HG03460 (cell line): ENCODE results near the gene SDC3.

Source experiments
- ATAC-seq: cut with Tn5 transposase; IDR thresholded peaks from one replicate; pipeline ENCODE4 v1.9.1; 2021; ENCODE audit not compliant: unreplicated experiment

SDC3 gene

GRCh38 chr1:30928789-30929134 lies 20.2 kb upstream of the SDC3 start:
- ATAC-seq, result no peak

- ATAC-seq, result no peak
Measured at GRCh38 chr1:30928171-30928570, 19.6 kb upstream of the SDC3 start.

- ATAC-seq, result no peak
Measured at GRCh38 chr1:30927448-30927847, 18.9 kb upstream of the SDC3 start.

- ATAC-seq, result no peak
Measured at GRCh38 chr1:30923597-30923996, 15.0 kb upstream of the SDC3 start.

GRCh38 chr1:30920827-30921226 lies 12.3 kb upstream of the SDC3 start:
- no peak for ATAC-seq

- ATAC-seq, result no peak
Measured at GRCh38 chr1:30919025-30919881, 10.7 kb upstream of the SDC3 start.

GRCh38 chr1:30916296-30916695 lies 7.7 kb upstream of the SDC3 start:
- no peak for ATAC-seq

GRCh38 chr1:30915491-30916230 lies 7.1 kb upstream of the SDC3 start:
- ATAC-seq, result no peak

GRCh38 chr1:30914931-30915330 lies 6.4 kb upstream of the SDC3 start:
- ATAC-seq, result no peak

GRCh38 chr1:30914587-30914922 lies 6.0 kb upstream of the SDC3 start:
- ATAC-seq, result no peak

GRCh38 chr1:30912913-30913652 lies 4.5 kb upstream of the SDC3 start:
- no peak for ATAC-seq

- ATAC-seq, result no peak
Measured at GRCh38 chr1:30912224-30912623, 3.7 kb upstream of the SDC3 start.

- no peak for ATAC-seq
Measured at GRCh38 chr1:30911059-30911954, 2.7 kb upstream of the SDC3 start.

GRCh38 chr1:30909365-30910068 lies 959 bp upstream of the SDC3 start:
- no peak for ATAC-seq

GRCh38 chr1:30908316-30908695 lies 252 bp downstream of the SDC3 start:
- ATAC-seq, result no peak

GRCh38 chr1:30907481-30908315 lies 860 bp downstream of the SDC3 start:
- ATAC-seq, result no peak

- ATAC-seq, result no peak
Measured at GRCh38 chr1:30906631-30907441, 1.7 kb downstream of the SDC3 start.

GRCh38 chr1:30905916-30906620 lies 2.5 kb downstream of the SDC3 start:
- ATAC-seq, result no peak
